RPMI8226 (cell line): Measurements from ENCODE around the gene APBB2.
"Not testable (repeated sequence)": the region's sequence is repeated elsewhere in the genome, so short reads cannot be mapped to it uniquely, and the experiment has no call there.

Source experiments
- DNase-seq: peaks from one replicate; pipeline ENCODE4 v3.0.0-alpha.2; 2015

APBB2 gene

GRCh38 chr4:41155194-41155830 is 59.0 kb downstream of the APBB2 start:
- no peak for DNase-seq

GRCh38 chr4:41154814-41155177 is 59.5 kb downstream of the APBB2 start:
- DNase-seq = no peak

- DNase-seq = no peak
Measured at GRCh38 chr4:41154010-41154813, 60.1 kb downstream of the APBB2 start.

GRCh38 chr4:41150401-41150800 is 63.9 kb downstream of the APBB2 start:
- DNase-seq = no peak

- not testable (repeated sequence) for DNase-seq
Measured at GRCh38 chr4:41149568-41149967, 64.8 kb downstream of the APBB2 start.

GRCh38 chr4:41148931-41149330 is 65.4 kb downstream of the APBB2 start:
- no peak for DNase-seq

GRCh38 chr4:41148292-41148691 is 66.0 kb downstream of the APBB2 start:
- no peak for DNase-seq

- DNase-seq = not testable (repeated sequence)
Measured at GRCh38 chr4:41147570-41147969, 66.8 kb downstream of the APBB2 start.

GRCh38 chr4:41146716-41147506 is 67.4 kb downstream of the APBB2 start:
- DNase-seq = peak; percentile 8

GRCh38 chr4:41146196-41146595 is 68.1 kb downstream of the APBB2 start:
- peak; percentile 15 for DNase-seq

- peak; percentile 86 for DNase-seq
Measured at GRCh38 chr4:41145571-41146078, 68.7 kb downstream of the APBB2 start.

GRCh38 chr4:41144812-41145211 is 69.5 kb downstream of the APBB2 start:
- DNase-seq = no peak

GRCh38 chr4:41144040-41144379 is 70.3 kb downstream of the APBB2 start:
- no peak for DNase-seq

GRCh38 chr4:41143311-41144039 is 70.9 kb downstream of the APBB2 start:
- no peak for DNase-seq

GRCh38 chr4:41142376-41143310 is 71.7 kb downstream of the APBB2 start:
- DNase-seq = peak; percentile 34

- no peak for DNase-seq
Measured at GRCh38 chr4:41141900-41142299, 72.4 kb downstream of the APBB2 start.

- no peak for DNase-seq
Measured at GRCh38 chr4:41140410-41140809, 73.9 kb downstream of the APBB2 start.

- DNase-seq = no peak
Measured at GRCh38 chr4:41137879-41138278, 76.5 kb downstream of the APBB2 start.

GRCh38 chr4:41136456-41136855 is 77.9 kb downstream of the APBB2 start:
- DNase-seq = no peak

- DNase-seq = no peak
Measured at GRCh38 chr4:41135801-41136200, 78.5 kb downstream of the APBB2 start.

- DNase-seq = peak; percentile 54
Measured at GRCh38 chr4:41134581-41134980, 79.8 kb downstream of the APBB2 start.
